Central memory CD4-positive, alpha-beta T cell (primary cell): ENCODE results near the gene TRPV4.
"Not testable (repeated sequence)": the region's sequence is repeated elsewhere in the genome, so short reads cannot be mapped to it uniquely, and the experiment has no call there.

Experiments used
- DNase-seq: peaks from one replicate; pipeline ENCODE4 v3.0.0; 2022
- total RNA-seq, 3 experiments: gene quantifications; one replicate each; lab custom pipeline; 2026; lab: John Stamatoyannopoulos, UW

TRPV4 gene
- 0 to 0.05 (median 0.04) reads per million in 3 experiments for total RNA-seq

DNA sequence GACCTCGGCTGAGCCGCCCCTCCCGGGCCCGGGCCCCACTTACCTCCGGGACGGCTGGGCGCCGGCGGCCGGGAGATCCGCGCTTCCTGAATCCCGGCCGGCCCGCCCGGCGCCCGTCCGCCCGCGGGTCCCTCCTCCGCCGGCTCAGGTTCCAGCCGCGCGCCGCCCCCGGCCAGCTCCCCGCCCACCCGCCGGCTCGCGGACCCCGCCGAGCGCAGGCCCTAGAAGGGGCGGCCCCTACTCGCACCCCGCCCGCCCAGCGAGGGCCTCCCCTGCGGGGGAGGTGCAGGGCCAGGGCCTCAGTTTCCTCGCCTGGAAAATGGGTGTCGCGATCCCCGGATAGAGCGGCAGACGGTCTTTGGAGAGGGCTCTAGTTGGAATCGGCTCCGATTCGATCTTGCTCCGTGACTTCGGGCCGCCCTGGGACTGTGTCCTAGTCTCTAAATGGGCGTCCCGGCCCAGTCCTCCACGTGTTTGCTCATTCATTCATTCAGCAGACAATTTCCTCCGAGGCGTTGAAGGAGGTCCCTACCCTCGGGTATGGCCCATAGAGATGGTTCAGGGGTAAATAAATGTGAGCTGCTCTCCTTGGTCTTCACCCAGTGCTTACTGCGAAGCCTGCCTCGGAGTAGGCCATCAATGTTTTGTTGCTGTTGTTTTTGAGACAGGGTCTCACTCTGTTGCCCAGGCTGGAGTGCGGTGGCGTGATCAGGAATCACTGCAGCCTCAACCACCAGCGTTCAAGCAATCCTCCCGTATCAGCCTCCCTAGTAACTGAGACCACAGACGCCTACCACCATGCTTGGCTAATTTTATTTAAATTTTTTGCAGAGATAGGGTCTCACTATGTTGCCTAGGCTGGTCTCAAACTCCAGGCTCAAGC lies at the start of gene TRPV4:
Gene TRPV4, minus strand, starts transcription at position 92 of the 883 bp plus-strand sequence. CDS start 18,602 bp downstream, outside the sequence.
- DNase-seq, result no peak

- DNase-seq, result no peak
Measured at GRCh38 chr12:109881752-109882151, 48.6 kb upstream of the TRPV4 start.

DNA sequence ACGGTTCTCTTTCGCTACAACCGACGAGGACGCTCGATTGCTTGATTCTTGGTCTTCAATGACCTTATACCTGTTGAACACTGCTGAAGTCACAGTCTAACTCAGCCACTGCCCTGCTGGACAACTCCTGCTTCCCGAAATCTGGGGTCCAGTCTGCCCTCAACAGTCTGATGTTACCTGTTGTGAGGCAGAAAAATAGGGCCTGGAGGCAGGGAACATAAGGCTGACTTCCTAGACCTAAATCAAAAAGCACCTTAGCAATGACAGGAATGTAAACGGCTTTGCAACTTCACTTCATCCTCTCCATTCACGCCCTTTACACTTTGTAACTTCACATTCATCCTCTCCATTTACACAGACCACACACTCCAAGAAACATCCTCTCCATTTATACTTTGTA lies 47.7 kb upstream of the TRPV4 start:
- DNase-seq, result no peak

DNA sequence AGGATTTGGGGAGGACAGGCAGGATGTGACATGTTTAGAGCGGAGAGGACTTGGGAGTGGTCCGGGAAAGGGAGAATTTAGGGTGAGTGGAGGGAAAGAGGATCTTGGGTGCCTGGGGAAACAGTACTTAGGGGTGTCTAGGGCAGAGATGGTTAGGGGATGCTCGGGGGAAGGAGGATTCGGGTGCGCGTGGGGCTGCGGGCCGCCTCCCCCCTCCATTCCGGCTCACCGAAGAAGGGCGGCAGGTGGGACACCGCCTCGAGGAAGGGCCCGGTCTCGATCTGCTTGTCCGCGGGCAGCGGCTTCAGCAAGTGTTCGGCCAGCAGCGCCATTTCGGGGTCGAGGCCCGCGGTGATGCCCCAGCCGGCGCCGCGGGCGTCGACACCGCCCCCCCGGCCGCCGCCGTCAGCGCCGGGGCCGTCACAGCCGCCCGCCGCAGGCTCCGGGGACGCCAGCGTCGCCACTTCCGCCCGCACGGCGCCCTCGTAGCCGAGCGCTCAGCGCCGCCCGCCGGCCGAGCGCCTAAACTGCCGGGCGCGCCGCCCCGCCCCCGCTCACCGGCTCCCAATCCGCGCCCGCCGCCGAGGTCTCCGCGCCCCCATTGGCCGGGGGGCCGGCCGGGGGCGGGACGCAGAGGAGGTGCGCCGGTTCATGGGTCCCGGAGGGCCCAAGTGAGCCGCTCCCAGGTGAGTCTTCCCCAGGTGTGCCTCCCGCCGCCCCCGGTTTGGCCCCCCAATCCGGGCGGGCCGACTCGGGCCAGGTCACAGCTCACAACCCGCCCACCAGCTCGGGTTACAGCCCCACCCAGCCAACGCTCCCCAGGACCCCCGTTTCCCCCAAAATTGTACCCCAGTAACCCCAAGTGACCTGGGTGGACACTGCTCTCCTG lies 47.1 kb upstream of the TRPV4 start, which contains the start of gene GLTP:
Gene GLTP, minus strand, starts transcription at position 499 of the 889 bp plus-strand sequence. Its CDS starts 167 bp downstream, at position 332.
- DNase-seq, result peak; percentile 93

- no peak for DNase-seq
Measured at GRCh38 chr12:109879351-109880042, 46.3 kb upstream of the TRPV4 start.

- no peak for DNase-seq
Measured at GRCh38 chr12:109878749-109879148, 45.6 kb upstream of the TRPV4 start.

GRCh38 chr12:109878247-109878625 lies 45.0 kb upstream of the TRPV4 start:
- DNase-seq, result no peak

DNA sequence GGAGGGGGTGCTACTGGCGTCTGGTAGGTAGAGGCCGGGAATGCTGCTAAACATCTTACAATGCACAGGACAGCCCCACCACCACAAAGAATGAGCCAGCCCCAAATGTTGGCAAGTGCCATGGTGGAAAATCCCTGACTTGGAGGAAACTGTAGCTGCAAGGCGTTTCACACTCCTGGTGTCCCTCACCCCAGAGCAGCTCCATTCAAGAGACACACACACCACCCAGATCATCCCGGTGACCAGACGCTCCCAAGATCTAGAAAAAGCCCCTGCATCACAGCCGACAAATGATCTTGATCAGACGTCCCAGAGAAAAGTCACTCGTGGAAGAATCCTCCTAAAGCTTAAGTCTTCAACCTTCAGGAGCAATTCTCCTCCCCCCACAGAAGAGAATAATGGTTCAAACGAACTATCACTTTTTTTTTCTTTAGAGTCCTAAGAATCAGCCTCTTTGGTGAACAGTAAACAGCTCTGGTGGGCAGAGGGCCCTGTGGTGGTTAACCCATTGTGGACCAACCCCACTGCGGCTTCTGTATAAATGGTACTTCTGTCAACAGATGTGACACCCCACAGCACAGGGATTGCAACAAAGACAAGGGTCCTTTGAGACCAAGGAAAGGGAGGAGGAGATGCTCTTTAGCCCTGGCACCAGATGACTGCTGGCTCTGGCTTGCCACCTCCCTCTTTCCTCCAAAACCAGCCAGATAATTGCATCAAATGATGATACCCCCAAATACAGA lies 44.5 kb upstream of the TRPV4 start:
- no peak for DNase-seq

DNA sequence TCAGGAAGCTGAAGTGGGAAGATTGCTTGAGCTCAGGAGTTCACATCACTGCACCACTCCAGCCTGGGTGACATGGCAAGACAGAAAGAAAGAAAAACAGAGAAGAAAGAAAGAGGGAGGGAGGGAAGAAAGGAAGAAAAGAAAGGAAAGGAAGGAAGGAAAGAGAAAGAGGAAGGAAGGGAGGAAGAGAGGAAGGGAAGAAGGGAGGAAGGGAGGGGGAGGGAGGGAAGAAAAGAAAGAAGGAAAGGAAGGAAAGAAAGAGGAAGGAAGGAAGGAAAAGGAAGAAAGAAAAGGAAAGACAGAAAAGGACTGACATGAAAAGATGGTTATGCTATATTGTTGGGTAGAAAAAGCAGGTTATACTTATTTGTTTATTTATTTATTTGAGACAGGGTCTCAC lies 43.2 kb upstream of the TRPV4 start:
- DNase-seq, result no peak

DNA sequence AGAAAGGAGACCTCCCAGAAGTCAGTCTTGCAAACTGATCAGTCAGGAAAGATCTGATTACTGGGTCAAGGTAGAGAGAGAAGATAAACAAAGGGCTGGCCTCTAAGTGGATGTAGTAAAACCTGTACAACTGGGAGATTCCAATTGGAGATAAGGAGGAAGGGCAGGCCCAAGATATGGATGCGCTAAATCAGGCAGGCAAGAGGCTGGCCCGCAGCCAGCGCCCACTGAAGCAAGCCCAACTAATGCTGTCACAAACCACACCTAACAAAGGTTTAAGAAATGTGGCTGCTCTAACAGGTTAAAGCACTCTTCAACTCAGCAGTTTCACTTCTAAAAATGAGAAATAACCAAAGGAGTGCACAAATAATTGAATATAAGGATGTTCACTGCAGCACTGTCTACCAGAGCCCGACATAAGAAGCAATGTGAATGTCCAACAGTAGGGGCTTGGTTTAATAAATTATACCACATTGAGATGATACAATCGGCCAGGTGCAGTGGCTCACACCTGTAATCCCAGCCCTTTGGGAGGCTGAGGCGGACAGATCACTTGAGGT lies 42.5 kb upstream of the TRPV4 start:
- DNase-seq, result no peak

DNA sequence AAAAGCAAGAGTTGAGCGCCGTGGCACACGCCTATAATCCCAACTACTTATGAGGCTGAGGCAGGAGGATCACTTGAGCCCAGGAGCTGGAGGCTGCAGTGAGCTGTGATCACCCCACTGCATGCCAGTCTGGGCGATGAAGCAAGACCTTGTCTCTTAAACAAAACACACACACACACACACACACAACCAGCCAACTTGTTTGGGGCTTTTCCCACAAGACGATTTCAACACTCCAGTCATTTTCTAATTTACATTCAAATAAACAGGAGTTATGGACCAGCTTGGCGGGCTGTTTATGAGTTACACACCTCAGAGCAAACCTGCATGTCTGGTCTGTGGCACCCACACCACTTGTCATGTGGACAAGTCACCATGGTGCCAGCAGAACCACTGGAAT lies 40.5 kb upstream of the TRPV4 start:
- DNase-seq, result no peak

GRCh38 chr12:109871668-109872314 lies 38.6 kb upstream of the TRPV4 start:
- DNase-seq, result no peak

GRCh38 chr12:109870648-109871047 lies 37.5 kb upstream of the TRPV4 start:
- no peak for DNase-seq

DNA sequence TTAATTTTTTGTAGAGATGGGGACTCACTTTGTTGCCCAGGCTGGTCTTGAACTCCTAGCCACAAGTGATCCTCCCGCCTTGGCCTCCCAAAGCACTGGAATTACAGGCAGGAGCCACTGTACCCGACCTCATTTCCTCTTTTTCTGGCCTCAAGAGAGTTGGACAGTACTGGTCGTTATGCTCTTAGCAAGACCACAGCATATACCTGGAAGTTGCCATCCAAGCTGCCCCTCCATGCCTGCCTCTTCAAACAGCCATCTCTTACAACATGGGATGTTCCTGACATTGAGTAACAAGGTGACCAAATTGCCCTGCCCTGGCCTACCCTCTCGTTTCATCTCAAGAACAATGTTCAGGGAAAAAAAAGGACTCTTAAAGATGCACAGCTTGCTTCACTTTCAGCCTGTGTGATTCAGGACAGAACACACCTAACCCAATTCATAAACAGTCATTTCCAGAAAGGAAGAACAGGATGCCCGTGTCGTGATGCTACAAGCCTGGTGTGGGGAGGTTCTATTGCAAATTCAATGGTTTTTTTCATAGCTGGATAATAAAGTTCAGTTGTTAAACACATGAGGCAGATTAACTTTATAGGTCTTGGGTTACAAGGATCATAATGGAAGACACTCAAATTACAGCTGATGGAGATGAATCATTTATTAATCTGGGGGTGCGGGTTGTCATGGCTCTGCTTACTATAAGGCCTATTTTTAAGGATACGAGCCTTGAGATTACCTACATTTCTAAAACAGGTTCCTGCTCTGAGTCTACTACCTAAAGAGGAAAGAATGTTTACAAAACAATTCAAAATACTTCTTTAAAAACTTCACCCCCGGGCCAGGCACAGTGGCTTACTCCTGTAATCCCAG lies 35.2 kb upstream of the TRPV4 start:
- no peak for DNase-seq

DNA sequence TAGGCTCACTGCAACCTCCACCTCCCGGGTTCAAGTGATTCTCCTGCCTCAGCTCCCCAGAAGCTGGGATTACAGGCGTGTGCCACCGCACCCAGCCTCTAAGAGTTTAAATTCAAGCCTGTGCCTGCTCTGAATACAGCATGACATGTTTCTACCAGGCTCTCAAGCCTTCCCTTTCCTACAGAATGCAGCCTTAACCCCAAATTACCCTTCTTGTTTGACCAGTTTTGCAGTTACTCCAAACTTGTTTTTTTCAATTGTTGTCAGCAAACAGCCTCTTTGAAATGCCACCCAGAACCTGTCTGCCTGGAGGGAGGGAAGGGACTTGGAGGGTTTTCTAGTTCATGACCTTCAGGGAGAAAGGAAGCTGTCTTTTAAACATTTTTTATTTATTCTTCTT lies 31.7 kb upstream of the TRPV4 start:
- no peak for DNase-seq

DNA sequence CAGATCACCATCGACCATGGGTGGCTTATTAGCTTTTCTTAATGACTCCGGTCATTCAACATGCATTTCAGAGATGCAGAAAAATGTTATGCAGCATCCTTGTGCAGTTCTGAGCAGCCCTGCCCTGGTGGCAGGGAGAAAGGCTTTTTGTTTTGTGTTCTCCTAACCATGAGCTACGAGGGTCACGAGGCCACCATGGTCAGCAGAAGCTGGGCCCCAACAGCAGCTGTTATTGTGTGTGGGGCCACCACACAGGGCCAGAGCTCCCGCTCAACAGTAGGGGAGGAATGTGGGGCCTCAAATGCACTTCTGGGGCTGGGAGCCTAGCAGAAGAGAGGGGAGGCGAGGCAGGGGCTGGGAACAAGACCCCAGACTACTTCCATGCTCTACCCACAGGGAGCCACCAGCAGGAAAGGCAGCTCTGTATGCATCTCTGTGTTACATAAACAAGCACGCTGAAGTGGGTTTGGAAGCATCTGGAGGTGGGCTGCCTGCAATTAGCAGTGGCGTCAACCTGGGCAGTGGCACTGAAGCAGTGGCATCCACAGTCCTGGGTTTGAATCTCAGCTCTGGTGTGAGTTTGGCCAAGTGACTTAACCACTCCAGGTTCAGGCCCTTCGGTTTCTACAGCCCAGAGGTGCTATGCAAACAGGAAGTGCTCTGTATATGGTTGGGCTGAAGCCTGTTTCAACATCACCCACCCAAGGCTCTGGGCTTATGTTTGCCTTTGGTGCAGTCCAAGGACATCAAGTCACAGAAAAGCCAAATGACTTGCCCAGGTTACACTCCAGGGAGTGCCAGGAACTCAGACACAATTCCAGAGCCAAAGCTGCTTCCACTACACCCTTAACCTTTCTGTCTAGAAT lies 30.9 kb upstream of the TRPV4 start:
- DNase-seq, result no peak

- DNase-seq, result not testable (repeated sequence)
Measured at GRCh38 chr12:109862491-109862890, 29.3 kb upstream of the TRPV4 start.

DNA sequence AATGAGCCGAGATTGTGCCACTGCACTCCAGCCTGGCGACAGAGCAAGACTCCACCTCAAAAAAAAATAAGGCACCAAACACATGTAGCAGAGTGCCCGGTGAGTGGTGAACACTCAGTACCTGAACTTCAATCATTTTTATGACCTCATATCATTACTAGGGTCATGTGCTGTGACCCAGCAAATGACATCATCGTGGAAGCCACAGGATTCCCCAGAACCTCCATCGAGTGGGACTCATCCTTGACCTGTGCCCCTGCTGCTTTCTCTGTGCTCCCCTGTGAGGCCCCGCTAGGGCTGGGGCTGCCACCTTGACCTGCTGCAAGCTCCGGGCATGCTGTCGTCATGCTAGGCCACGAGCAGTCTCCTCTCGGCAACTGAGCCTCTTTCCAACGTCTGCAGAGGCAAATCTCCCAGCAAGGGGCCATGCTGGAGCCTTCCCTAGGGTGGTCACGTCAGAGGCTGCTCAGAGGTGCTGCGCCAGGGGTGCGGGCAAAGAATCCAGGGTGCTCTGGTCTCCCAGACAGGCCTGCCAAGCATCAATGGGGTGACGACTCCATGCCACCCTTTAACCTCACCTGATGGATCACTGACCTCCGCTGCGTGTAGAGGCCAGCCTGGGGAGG lies 28.6 kb upstream of the TRPV4 start:
- DNase-seq, result no peak

DNA sequence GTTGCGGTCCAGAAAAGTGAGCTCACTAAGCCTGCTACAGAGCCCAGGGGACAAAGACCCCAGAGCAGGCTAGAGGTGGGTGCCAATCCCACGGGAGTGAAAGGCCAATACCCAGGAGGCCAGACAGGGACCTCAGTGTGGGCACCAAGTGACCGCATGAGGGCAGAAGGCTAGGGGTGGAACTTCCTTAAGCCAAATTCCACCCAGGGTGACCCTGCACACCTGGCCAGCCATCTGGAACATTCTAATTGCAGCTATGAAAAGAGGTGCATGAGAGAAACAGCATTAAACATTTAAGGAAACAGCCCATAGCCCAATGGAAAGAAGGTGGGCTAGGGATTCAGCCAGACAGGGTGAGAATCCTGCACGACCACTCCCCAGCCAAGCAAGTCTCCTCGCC lies 27.8 kb upstream of the TRPV4 start:
- DNase-seq, result no peak
